Measurements from ENCODE around the gene TIPARP. TPM values are rescaled to one million over a fixed set of nuclear protein-coding genes. Genes with fewer than 3 reads are reported as not detected.

The TIPARP gene
- total and polyA plus RNA-seq, 2 donors (not counting 1 experiment from before 2014, with no cell fraction given): 11.2 to 42.5 TPM

- Histone ChIP-seq H3K4me2 (replicated peaks; ENCODE audit: low read depth, low read length, poor library complexity, severe bottlenecking) (no peak overlapping the region), H2AFZ (ENCODE audit: insufficient read depth, low read depth, low read length, poor library complexity, severe bottlenecking) (no peak overlapping the region), H3K79me2 (ENCODE audit: control insufficient read depth, insufficient read depth, low read length) (no peaks in the 10 kb centered on the region), H3K27me3 (replicated peaks in 1 of 4; ENCODE audit: control extremely low read depth in 1 of 4, control insufficient read depth in 3 of 4, insufficient read depth in 4 of 4, low read length in 3 of 4) (no peaks in the 10 kb centered on the region), H3K9me3 (ENCODE audit: control extremely low read depth in 1 of 3, control insufficient read depth in 2 of 3, insufficient read depth in 1 of 3, low read length in 2 of 3) (no peaks in the 10 kb centered on the region), H3K4me1 (ENCODE audit: control insufficient read depth in 2 of 2, insufficient read depth in 2 of 2, low read length in 2 of 2) (peaks cover 15 to 21% of the 10 kb centered on the region in 2 donors), H3K4me3 (ENCODE audit: control extremely low read depth in 1 of 5, extremely low read depth in 1 of 5, insufficient read depth in 1 of 5, low read depth in 2 of 5, low read length in 4 of 5) (no peak overlapping the region), H4K20me1 (ENCODE audit: control insufficient read depth, insufficient read depth, low read length, poor library complexity, severe bottlenecking) (no peaks in the 10 kb centered on the region), H3K36me3 (replicated peaks in 1 of 2; ENCODE audit: control extremely low read depth in 1 of 2, control insufficient read depth in 1 of 2, extremely low read depth in 1 of 2, insufficient read depth in 2 of 2, low read length in 1 of 2) (no peaks in the 10 kb centered on the region), H3K9ac (ENCODE audit: low read length) (no peak overlapping the region), H3K27ac (ENCODE audit: low read length in 2 of 2) (no peak overlapping the region)
- WGBS (ENCODE audit: insufficient coverage): no CpG with 5 or more reads among the region's 1 CpG
- CTCF ChIA-PET: no interaction called here
- POLR2A ChIA-PET: no interaction called here
- no peak for DNase-seq
- ATAC-seq (ENCODE audit: low read depth): no peak
- TF ChIP-seq CTCF (IDR thresholded peaks at IDR 0.05) (no peak), EZH2 (IDR thresholded peaks at IDR 0.05; ENCODE audit: borderline replicate concordance, insufficient read depth, low read depth, low read length, poor library complexity, severe bottlenecking) (no peak)
- Mint-ChIP-seq H3K27ac (no peak overlapping the region), H3K4me1 (peaks cover 23% of the 10 kb centered on the region), H3K9me3 (ENCODE audit: insufficient read depth) (no peaks in the 10 kb centered on the region), H3K27me3 (no peaks in the 10 kb centered on the region), H3K4me3 (no peak overlapping the region)
- intact Hi-C loops (cut with micrococcal nuclease): no loop called here
These were observed 15.7 kb upstream of the TIPARP start for GRCh38 chr3:156658732-156659090.

GRCh38 chr3:156659260-156659659 is 15.1 kb upstream of the TIPARP start:
- no peaks in the 10 kb centered on the region for H3K9me3 Mint-ChIP-seq (ENCODE audit: insufficient read depth)
- peaks cover 26% of the 10 kb centered on the region for H3K4me1 Mint-ChIP-seq
- no peak overlapping the region for H2AFZ ChIP-seq (ENCODE audit: insufficient read depth, low read depth, low read length, poor library complexity, severe bottlenecking)
- peak overlapping the region; percentile 4 for H3K27ac Mint-ChIP-seq
- no peak overlapping the region for H3K4me3 ChIP-seq (ENCODE audit: control extremely low read depth in 1 of 5, extremely low read depth in 1 of 5, insufficient read depth in 1 of 5, low read depth in 2 of 5, low read length in 4 of 5)
- H3K9ac ChIP-seq (ENCODE audit: low read length): no peak overlapping the region
- CTCF ChIA-PET: no interaction called here
- H4K20me1 ChIP-seq (ENCODE audit: control insufficient read depth, insufficient read depth, low read length, poor library complexity, severe bottlenecking): no peaks in the 10 kb centered on the region
- POLR2A ChIA-PET: interaction anchor here (0.6 kb wide), 1 partner anchor 429 kb away, joined by 3 read pairs; no protein-coding TSS in a partner anchor
- H3K9me3 ChIP-seq (ENCODE audit: control extremely low read depth in 1 of 3, control insufficient read depth in 2 of 3, insufficient read depth in 1 of 3, low read length in 2 of 3): no peaks in the 10 kb centered on the region
- no peaks in the 10 kb centered on the region for H3K79me2 ChIP-seq (ENCODE audit: control insufficient read depth, insufficient read depth, low read length)
- ATAC-seq (ENCODE audit: low read depth): no peak
- no peak for TF ChIP-seq CTCF (IDR thresholded peaks at IDR 0.05)
- TF ChIP-seq EZH2 (IDR thresholded peaks at IDR 0.05; ENCODE audit: borderline replicate concordance, insufficient read depth, low read depth, low read length, poor library complexity, severe bottlenecking): no peak
- H3K4me1 ChIP-seq (ENCODE audit: control insufficient read depth in 2 of 2, insufficient read depth in 2 of 2, low read length in 2 of 2): peaks cover 21 to 26% of the 10 kb centered on the region in 2 donors
- no peaks in the 10 kb centered on the region for H3K27me3 Mint-ChIP-seq
- H3K27ac ChIP-seq (ENCODE audit: low read length in 2 of 2): no peak overlapping the region
- no peak for DNase-seq
- H3K4me2 ChIP-seq (replicated peaks; ENCODE audit: low read depth, low read length, poor library complexity, severe bottlenecking): no peak overlapping the region
- H3K27me3 ChIP-seq (replicated peaks in 1 of 4; ENCODE audit: control extremely low read depth in 1 of 4, control insufficient read depth in 3 of 4, insufficient read depth in 4 of 4, low read length in 3 of 4): no peaks in the 10 kb centered on the region
- intact Hi-C loops (cut with micrococcal nuclease): no loop called here
- H3K4me3 Mint-ChIP-seq: no peak overlapping the region
- no peaks in the 10 kb centered on the region for H3K36me3 ChIP-seq (replicated peaks in 1 of 2; ENCODE audit: control extremely low read depth in 1 of 2, control insufficient read depth in 1 of 2, extremely low read depth in 1 of 2, insufficient read depth in 2 of 2, low read length in 1 of 2)
